HG03135 (cell line): ENCODE data around the gene SMIM28.
A peak's percentile ranks its signal among the peaks of the same experiment; 100 is the strongest.
"Not testable (repeated sequence)": the region's sequence is repeated elsewhere in the genome, so short reads cannot be mapped to it uniquely, and the experiment has no call there.

ENCODE experiments used
- ATAC-seq: cut with Tn5 transposase; IDR thresholded peaks from one replicate; pipeline ENCODE4 v1.9.1; 2021; ENCODE audit warnings: mild to moderate bottlenecking, moderate library complexity; ENCODE audit not compliant: unreplicated experiment

The SMIM28 gene

GRCh38 chr6:138403801-138404665, 26.3 kb downstream of the SMIM28 start, which contains the start of gene HEBP2:
HEBP2 (plus strand) TSS chr6:138404223; CDS start chr6:138404496, 273 bp downstream.
- peak; percentile 92 for ATAC-seq

GRCh38 chr6:138404666-138405337, 27.1 kb downstream of the SMIM28 start:
- no peak for ATAC-seq

GRCh38 chr6:138405816-138406413, 28.2 kb downstream of the SMIM28 start:
- no peak for ATAC-seq

GRCh38 chr6:138406443-138406842, 28.7 kb downstream of the SMIM28 start:
- no peak for ATAC-seq

- ATAC-seq: no peak
Observed at GRCh38 chr6:138410048-138410735, 32.5 kb downstream of the SMIM28 start.

GRCh38 chr6:138410972-138411880, 33.5 kb downstream of the SMIM28 start:
- no peak for ATAC-seq

- ATAC-seq: no peak
Observed at GRCh38 chr6:138415125-138415524, 37.4 kb downstream of the SMIM28 start.

GRCh38 chr6:138416206-138416605, 38.5 kb downstream of the SMIM28 start:
- ATAC-seq: no peak

- ATAC-seq: no peak
Observed at GRCh38 chr6:138417493-138418117, 39.9 kb downstream of the SMIM28 start.

GRCh38 chr6:138418118-138418742, 40.5 kb downstream of the SMIM28 start:
- no peak for ATAC-seq

- ATAC-seq: no peak
Observed at GRCh38 chr6:138419766-138420165, 42.1 kb downstream of the SMIM28 start.

- ATAC-seq: no peak
Observed at GRCh38 chr6:138420356-138420755, 42.7 kb downstream of the SMIM28 start.

GRCh38 chr6:138421089-138421488, 43.4 kb downstream of the SMIM28 start:
- ATAC-seq: no peak

GRCh38 chr6:138421608-138422007, 43.9 kb downstream of the SMIM28 start:
- no peak for ATAC-seq

- ATAC-seq: no peak
Observed at GRCh38 chr6:138422861-138423260, 45.2 kb downstream of the SMIM28 start.

GRCh38 chr6:138424004-138424904, 46.5 kb downstream of the SMIM28 start:
- no peak for ATAC-seq

- ATAC-seq: not testable (repeated sequence)
Observed at GRCh38 chr6:138425256-138425655, 47.6 kb downstream of the SMIM28 start.

- ATAC-seq: no peak
Observed at GRCh38 chr6:138426500-138427123, 48.9 kb downstream of the SMIM28 start.
